NB4 (cell line): Measurements from ENCODE around the gene GGT6.

Experiments
- CTCF ChIP-seq: IDR thresholded peaks from one replicate; pipeline ENCODE4 v1.5.1; 2012; ENCODE audit warnings: low read depth, low read length
- MAX ChIP-seq: IDR thresholded peaks from 2 replicates; pipeline ENCODE4 v1.6.1; 2011; ENCODE audit warnings: low read depth, low read length
- MYC ChIP-seq: IDR thresholded peaks from 2 replicates; pipeline ENCODE4 v1.6.1; 2011; ENCODE audit warnings: low read depth, low read length

- no peak for TF ChIP-seq CTCF
- no peak for TF ChIP-seq MAX
- TF ChIP-seq MYC, result no peak
Observed at GRCh38 chr17:4560837-4561256, 470 bp upstream of the GGT6 start.
